Thoracic aorta (tissue), 2 donors: ENCODE data around the gene ARL2. TPM values are rescaled to one million over a fixed set of nuclear protein-coding genes. Genes with fewer than 3 reads are reported as not detected.

Experiments
- ATAC-seq: fragments of 150-250 bp; one replicate; pipeline ENCODE4 v1.8.0; 2017; ENCODE audit warnings: low read depth; ENCODE audit not compliant: insufficient number of reproducible peaks, low FRiP score
- DNase-seq: peaks from one replicate; pipeline ENCODE4 v3.0.0-alpha.2; 2020; ENCODE audit warnings: low spot score
- H3K27ac ChIP-seq, 2 donors: fragments of 200-600 bp; sonication (generic); 1 replicate in 1 of 2; 2 replicates in 1 of 2; pipeline ENCODE4 v1.5.1; 2016; ENCODE audit warnings: mild to moderate bottlenecking in 2 of 2, moderate library complexity in 2 of 2
- H3K27me3 ChIP-seq: fragments of 200-600 bp; sonication (generic); replicated peaks from 2 replicates; pipeline ENCODE4 v1.6.0; 2016; ENCODE audit warnings: mild to moderate bottlenecking; ENCODE audit not compliant: insufficient read depth
- H3K36me3 ChIP-seq: fragments of 200-600 bp; sonication (generic); one replicate; pipeline ENCODE4 v1.5.1; 2016
- H3K4me1 ChIP-seq, 2 donors: fragments of 200-600 bp; sonication (generic); 1 replicate in 1 of 2; 2 replicates in 1 of 2; pipeline versions ENCODE4 v1.5.1 to v1.6.0; 2016; ENCODE audit warnings: low read depth in 2 of 2, mild to moderate bottlenecking in 1 of 2; ENCODE audit not compliant: control insufficient read depth in 1 of 2
- H3K4me3 ChIP-seq: fragments of 200-600 bp; sonication (generic); 2 replicates; pipeline ENCODE4 v1.5.1; 2016; ENCODE audit warnings: mild to moderate bottlenecking
- H3K9me3 ChIP-seq: fragments of 200-600 bp; sonication (generic); 2 replicates; pipeline ENCODE4 v1.5.1; 2016
- total RNA-seq, 2 donors: library from RNA; depleted of rRNA; stranded (reverse); fragments of >200 nt; gene quantifications; one replicate each; pipeline versions ENCODE4 v1.1.0 to v1.2.3, GENCODE V29; 2016
- TF ChIP-seq, protein P1 (sequence below): fragments of 200-600 bp; sonication (generic); IDR thresholded peaks from one replicate; pipeline ENCODE4 v1.5.1; 2019; ENCODE audit warnings: antibody characterized with exemption

ARL2 gene
- total RNA-seq, 2 donors from 2014 or later: 85.5 to 197 TPM

DNA sequence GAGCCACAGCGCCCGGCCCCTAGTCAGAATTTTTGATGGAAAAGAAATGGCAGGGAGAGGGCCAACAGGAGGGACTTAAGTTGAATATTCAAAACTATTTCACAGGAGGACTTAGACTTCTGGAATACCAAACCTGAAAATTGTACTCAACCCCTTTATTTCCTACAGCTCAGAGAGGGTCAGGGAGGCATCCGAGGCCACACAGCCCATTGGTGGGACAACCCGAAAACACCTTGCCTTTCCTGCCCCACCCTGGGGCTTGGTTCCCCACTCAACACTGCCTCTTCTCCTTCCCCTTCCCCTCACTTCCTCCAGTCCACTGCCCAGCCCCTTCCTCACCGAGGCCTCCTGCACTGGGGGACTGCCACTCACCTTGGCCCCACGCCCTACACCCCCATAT lies 43.0 kb downstream of the ARL2 start:
- TF ChIP-seq, protein P1, sequence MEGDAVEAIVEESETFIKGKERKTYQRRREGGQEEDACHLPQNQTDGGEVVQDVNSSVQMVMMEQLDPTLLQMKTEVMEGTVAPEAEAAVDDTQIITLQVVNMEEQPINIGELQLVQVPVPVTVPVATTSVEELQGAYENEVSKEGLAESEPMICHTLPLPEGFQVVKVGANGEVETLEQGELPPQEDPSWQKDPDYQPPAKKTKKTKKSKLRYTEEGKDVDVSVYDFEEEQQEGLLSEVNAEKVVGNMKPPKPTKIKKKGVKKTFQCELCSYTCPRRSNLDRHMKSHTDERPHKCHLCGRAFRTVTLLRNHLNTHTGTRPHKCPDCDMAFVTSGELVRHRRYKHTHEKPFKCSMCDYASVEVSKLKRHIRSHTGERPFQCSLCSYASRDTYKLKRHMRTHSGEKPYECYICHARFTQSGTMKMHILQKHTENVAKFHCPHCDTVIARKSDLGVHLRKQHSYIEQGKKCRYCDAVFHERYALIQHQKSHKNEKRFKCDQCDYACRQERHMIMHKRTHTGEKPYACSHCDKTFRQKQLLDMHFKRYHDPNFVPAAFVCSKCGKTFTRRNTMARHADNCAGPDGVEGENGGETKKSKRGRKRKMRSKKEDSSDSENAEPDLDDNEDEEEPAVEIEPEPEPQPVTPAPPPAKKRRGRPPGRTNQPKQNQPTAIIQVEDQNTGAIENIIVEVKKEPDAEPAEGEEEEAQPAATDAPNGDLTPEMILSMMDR: no peak
- Histone ChIP-seq H3K9me3 (no peaks in the 10 kb centered on the region), H3K27me3 (no peaks in the 10 kb centered on the region), H3K36me3 (no peaks in the 10 kb centered on the region), H3K4me1 (no peaks in the 10 kb centered on the region), H3K27ac (no peak overlapping the region), H3K4me3 (no peak overlapping the region)
- ATAC-seq (no peak), DNase-seq (no peak)

DNA sequence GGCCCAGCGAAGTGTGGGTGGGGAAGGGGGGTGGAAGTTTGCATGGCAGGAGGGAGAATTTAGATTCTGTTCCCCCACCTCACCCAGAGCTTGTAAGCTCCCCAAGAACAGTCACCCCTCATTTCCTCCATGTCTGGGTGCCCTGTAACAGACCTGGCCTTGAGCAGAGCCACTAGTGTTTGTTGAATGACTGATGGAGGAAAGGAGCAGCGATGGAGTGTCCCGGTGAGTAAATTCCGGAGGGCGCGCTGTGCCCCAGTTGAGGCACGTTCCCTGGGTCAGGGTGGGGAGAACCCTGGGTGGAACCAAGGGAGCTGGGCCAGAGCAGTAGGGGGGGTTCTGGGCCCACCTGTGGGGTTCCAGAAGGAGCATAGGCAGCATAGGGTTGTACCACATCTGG lies 43.6 kb downstream of the ARL2 start:
- no peaks in the 10 kb centered on the region for H3K4me1 ChIP-seq
- H3K4me3 ChIP-seq: no peak overlapping the region
- no peaks in the 10 kb centered on the region for H3K27me3 ChIP-seq
- ATAC-seq (no peak), DNase-seq (no peak)
- no peaks in the 10 kb centered on the region for H3K36me3 ChIP-seq
- TF ChIP-seq, protein P1: no peak
- no peaks in the 10 kb centered on the region for H3K9me3 ChIP-seq
- H3K27ac ChIP-seq: no peak overlapping the region

DNA sequence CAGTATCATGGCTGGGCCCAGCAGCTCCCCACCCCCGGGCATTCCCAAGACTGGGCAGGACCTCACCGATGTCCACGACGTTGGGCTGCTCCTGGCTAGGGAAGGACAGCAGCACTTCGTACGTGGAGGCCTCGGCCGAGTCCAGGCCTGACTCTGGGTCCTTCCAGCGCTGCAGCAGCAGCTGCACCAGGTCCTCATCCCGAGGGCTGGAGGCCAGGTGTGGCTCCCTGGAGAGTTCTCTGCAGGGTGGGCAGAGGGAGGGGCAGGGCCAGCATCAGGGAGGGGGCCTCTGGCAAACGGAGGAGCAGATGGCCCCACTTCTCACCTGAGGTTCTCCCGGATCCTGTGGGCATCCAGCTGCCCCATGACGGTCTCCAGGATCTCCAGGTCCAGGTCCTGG lies 44.1 kb downstream of the ARL2 start:
- TF ChIP-seq, protein P1: no peak
- DNase-seq: no peak
- Histone ChIP-seq H3K9me3 (no peaks in the 10 kb centered on the region), H3K4me3 (no peak overlapping the region), H3K27me3 (no peaks in the 10 kb centered on the region), H3K36me3 (no peaks in the 10 kb centered on the region), H3K27ac (no peak overlapping the region), H3K4me1 (no peaks in the 10 kb centered on the region)
- ATAC-seq: no peak

DNA sequence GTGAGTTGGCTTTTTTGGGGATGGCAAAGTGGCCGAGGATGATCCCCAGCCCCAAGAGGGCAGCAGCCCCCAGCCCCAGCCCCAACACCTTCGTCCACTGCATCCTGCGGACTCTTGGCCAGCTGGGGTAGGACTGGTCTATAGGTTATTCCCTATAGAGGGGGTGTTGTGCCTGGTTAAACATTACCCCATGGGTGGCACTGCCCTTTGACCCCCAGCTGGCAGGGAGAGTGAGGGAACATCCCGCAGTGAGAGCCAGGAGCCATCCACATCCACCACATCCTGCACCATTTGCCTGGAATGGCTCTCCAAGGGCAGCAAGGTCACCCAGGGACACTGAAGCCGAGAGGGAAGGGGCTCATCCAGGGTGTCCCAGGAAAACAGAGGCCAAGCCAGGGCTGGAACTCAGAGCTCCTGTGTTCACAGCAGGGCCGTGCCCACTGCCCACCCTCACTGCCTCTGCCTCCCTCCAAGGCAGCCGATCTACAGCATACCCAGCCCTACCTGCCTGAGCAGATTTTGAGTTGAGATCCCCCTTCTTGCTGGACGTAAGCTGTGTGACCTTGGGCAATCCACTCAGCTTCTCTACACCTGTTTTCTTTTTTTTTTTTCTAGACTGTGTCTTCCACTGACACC lies 44.6 kb downstream of the ARL2 start, which contains the start of gene NAALADL1:
TSS of gene NAALADL1 (minus strand) at position 135 of the 636 bp plus-strand sequence. CDS start at position 103, 32 bp downstream.
- ATAC-seq (no peak), DNase-seq (no peak)
- Histone ChIP-seq H3K9me3 (no peaks in the 10 kb centered on the region), H3K36me3 (no peaks in the 10 kb centered on the region), H3K27ac (no peak within 1 kb of the TSS), H3K4me1 (no peaks in the 10 kb centered on the region), H3K4me3 (no peak within 1 kb of the TSS), H3K27me3 (no peaks in the 10 kb centered on the region)
- TF ChIP-seq, protein P1: no peak

DNA sequence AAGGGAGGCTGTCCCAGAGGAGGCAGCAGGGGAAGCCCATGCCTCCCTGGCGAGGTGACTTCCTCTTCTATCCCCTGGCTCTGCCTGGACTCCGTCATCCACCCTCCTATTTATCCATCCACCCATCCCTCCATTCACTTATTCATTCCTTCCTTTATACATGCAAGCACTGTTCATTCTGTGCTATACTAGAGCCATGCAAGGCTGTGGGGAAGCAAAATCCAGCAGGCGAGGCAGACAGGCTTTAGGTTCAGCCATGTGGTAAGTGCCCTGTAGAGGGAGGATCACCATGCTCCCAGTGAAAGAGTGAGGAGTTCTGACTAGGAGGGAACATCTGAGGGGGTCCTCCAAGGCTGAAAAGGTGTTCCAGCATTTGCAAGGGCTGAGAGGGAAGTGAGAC lies 45.6 kb downstream of the ARL2 start:
- H3K27me3 ChIP-seq: no peaks in the 10 kb centered on the region
- no peaks in the 10 kb centered on the region for H3K4me1 ChIP-seq
- no peaks in the 10 kb centered on the region for H3K36me3 ChIP-seq
- TF ChIP-seq, protein P1: no peak
- ATAC-seq: no peak
- H3K9me3 ChIP-seq: no peaks in the 10 kb centered on the region
- no peak for DNase-seq
- H3K4me3 ChIP-seq: no peak overlapping the region
- H3K27ac ChIP-seq: no peak overlapping the region
